Dendritic cell treated with granulocyte-macrophage colony-stimulating factor and Interleukin-4, amounts not matched to agents 40 ng/mL and 50 ng/mL, for 4 days (primary cell): ENCODE measurements around the gene CEP104.

ENCODE experiments used
- H3K27ac Mint-ChIP-seq: one replicate; pipeline ENCODE4 v1.8.0; 2022; ENCODE audit warnings: mild to moderate bottlenecking, mixed read lengths
- H3K27me3 Mint-ChIP-seq: one replicate; pipeline ENCODE4 v1.8.0; 2022; ENCODE audit warnings: mild to moderate bottlenecking, mixed read lengths
- H3K36me3 Mint-ChIP-seq: one replicate; pipeline ENCODE4 v1.8.0; 2022; ENCODE audit warnings: low read depth, mixed read lengths
- H3K4me1 Mint-ChIP-seq: one replicate; pipeline ENCODE4 v1.8.0; 2022; ENCODE audit warnings: low read depth, mixed read lengths
- H3K4me3 Mint-ChIP-seq: one replicate; pipeline ENCODE4 v1.8.0; 2022; ENCODE audit warnings: mild to moderate bottlenecking, moderate library complexity, mixed read lengths
- H3K9me3 Mint-ChIP-seq: one replicate; pipeline ENCODE4 v1.8.0; 2022; ENCODE audit warnings: mixed read lengths
- intact Hi-C: fragments of 100-400 bp; cut with micrococcal nuclease; formaldehyde crosslinking; loops from one replicate; pipeline ENCODE4 v1.15.0; 2022

CEP104 gene

DNA sequence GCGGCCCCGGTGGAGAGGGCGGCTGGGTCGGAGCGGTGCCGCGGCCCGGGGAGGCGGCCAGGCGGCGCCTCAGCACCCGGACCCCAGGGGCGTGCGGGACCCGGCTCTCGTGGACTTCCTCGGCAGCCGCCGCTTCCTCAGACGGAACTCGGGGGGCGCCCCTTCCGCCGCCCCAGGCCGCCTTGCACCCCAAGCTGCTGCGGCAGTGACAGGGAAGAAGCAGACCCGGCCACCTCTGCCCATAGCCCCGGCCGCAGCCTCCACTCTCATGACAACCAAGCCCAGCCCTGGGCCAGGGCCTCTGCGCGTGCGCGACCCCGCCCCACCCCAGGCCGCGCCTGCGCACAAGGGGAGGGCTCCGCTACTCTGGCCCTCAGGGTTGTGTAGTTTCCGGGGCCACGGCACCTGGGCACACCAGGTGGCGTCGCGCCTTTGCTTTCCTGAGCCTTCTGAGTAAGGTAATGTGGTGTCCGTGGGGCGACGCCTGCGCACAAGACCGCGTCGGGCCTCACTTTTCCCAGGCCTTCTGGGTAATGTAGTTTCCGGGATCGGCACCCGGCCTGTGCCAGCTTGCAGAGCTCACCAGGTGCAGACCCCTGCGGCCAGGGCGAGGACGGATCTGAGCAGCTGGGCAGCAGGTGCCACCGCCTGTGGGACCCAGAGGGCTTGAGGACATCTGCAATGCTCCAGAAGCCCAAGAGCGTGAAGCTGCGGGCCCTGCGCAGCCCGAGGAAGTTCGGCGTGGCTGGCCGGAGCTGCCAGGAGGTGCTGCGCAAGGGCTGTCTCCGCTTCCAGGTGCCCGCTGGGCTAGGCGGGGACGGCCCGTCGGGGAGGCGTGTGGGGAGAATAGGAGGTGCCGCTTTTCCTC, at the start of gene CEP104, which contains the start of gene DFFB:
TSS of gene CEP104 (minus strand) at position 289 of the 868 bp plus-strand sequence. CDS start 4,804 bp downstream, outside the sequence.
TSS of gene DFFB (plus strand) at position 554 of the 868 bp plus-strand sequence. CDS start at position 682, 128 bp downstream.
- Mint-ChIP-seq H3K9me3 (no peaks in the 10 kb centered on the region), H3K27ac (peak within 1 kb of the TSS; percentile 88), H3K4me3 (peak within 1 kb of the TSS; percentile 97), H3K36me3 (peaks cover 8% of the 10 kb centered on the region), H3K4me1 (peaks cover 37% of the 10 kb centered on the region), H3K27me3 (no peaks in the 10 kb centered on the region)
- intact Hi-C loops: loop anchor here (1.0 to 2.0 kb wide), 2 partner anchors 34 to 43 kb away; partner anchors contain the start of gene C1orf174

DNA sequence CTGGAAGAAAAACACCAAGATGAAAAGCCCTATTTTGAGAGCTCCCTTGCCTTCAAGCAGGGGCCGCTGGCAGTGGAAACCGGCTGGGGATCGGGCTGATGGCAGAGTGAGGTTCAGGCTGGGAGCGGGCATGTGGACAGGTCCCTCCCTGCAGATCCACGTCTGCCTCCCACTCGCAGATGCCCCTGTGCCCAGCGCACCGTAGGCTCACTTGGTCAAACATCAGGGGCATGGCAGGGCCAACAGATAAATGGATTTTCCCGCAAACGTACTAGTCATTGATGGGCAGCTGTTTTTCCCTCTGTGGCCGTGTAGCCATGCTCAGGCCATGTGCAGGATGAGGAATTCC, 49.6 kb upstream of the CEP104 start:
- Mint-ChIP-seq H3K27me3 (peaks cover 22% of the 10 kb centered on the region), H3K36me3 (no peaks in the 10 kb centered on the region), H3K27ac (no peak overlapping the region), H3K9me3 (no peaks in the 10 kb centered on the region), H3K4me3 (no peak overlapping the region), H3K4me1 (peaks cover 33% of the 10 kb centered on the region)
- intact Hi-C loops: no loop called here

DNA sequence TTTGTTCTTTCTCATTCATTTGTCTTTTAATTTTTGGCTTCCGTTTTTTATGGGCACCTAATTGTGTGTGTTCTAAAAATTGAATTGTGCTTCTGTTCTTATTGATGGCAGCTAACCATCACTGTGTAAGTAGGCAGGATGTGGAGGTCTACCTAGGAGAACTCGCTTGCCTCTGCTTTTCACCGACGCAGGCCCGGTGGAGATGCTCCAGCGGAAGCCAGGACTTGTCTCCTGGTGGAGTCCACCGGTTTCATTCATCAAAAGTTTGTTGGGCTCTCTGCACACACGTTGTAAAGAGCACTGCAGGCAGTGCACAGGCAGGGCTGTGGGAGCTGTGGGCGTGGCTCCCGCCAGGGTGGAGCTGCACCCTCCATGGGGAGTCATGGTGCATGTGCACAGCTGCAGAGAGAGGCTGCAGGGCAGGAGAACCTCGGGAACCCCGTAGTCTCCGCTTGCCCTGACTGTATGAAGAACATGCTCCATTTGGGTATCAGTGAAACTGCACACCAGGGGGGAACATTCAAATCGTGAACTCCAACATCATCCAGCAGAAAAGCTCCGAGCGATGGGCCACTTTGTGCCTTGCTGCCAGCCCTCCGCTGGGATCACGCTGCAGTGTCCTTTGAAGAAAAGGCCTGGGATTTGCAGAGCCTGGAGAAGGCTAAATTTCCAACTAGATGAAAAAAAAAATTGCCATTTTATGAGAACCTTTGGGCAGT, 49.1 kb upstream of the CEP104 start:
- Mint-ChIP-seq H3K36me3 (peaks cover under 1% of the 10 kb centered on the region), H3K27me3 (peaks cover 17% of the 10 kb centered on the region), H3K27ac (no peak overlapping the region), H3K4me3 (no peak overlapping the region), H3K9me3 (no peaks in the 10 kb centered on the region), H3K4me1 (peaks cover 33% of the 10 kb centered on the region)
- intact Hi-C loops: no loop called here

DNA sequence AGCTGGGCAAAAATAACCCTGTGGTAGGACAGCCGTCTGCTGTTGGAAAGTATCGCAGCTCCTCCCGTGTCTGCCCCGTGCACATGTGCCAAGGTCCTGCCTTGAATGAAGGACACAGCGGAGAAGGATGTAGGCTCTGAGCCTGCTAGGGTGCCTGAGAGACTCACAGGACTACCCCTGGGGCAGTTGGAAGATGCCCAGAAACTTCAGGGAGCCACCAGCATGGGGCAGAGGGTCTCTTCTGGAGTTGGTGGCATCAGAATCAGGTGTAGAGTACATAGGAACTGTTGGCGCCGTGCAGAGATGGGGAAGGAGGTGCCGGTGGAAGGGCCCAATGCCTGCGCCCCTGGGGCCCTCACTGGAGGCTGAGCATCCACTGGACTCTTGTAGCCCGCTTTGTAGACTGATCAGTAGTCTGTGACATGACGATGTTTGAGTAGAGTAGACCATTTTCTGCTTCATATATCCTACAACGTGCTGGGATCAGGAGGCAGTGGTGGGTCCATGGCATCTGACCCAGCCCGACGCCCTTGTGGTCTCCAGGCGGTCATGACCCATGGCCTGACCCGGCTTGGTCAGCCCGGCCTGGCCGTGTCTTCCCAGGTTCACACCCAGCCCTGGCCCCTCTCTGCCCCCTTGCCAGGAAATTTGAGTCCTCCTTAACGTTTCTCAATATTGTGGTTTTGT, 48.4 kb upstream of the CEP104 start:
- Mint-ChIP-seq H3K36me3 (peaks cover 6% of the 10 kb centered on the region), H3K27me3 (peaks cover 10% of the 10 kb centered on the region), H3K4me1 (peaks cover 33% of the 10 kb centered on the region), H3K4me3 (no peak overlapping the region), H3K9me3 (no peaks in the 10 kb centered on the region), H3K27ac (no peak overlapping the region)
- intact Hi-C loops: no loop called here

DNA sequence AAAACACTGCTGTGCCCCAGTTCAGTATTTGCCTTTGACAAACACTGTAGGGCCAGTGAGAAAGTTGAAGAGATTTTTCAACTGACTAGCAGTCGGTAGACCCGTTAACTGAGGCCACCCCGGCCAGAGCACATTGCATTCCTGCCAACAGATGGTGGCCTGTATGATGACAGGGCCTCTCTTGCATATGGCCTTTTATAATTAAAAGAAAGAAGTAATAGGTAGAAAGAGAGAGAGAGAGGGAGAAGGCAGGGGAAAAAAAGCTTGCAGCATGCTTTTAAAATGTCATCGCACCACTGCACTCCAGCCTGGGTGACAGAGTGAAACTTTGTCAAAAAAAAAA, 47.8 kb upstream of the CEP104 start:
- intact Hi-C loops: no loop called here

DNA sequence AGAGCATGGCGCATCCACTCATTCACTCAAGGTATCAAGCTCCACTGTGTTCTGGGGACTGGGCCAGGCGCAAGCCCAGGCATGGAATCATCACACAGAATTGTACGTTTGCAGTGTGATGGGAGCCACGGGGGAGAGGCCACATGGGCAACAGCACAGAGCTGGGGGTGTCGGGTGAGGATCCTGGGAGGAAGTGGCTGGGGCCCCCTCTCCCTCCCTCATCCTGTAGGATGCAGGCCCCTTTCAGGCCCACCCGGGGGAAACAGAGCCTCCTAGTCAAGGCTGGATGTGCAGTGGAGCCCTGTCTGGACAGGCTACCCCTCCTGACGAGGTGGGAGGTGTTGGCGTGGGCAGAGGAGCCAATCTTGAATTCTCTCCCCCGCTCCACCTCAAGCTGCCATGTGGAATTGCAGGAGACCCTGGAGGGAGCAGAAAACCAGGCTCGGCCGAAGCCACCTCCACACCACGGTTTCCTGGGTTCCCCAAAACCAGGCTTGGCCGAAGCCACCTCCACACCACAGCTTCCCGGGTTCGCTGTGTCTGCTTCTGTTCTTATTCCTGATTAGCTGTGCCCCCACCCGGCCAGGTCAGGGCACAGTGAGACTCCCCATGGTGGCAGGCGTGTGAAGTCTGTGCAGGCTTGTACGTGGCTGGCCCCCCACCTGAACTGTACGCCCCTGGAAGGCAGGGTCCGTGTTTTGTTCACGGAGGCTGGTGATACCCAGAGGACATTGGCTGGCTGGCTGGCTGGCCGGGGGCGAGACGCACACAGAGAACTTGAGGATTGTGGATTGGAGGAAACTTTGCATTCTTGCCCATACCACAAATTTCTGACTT, 47.2 kb upstream of the CEP104 start:
- Mint-ChIP-seq H3K4me3 (no peak overlapping the region), H3K27ac (peak overlapping the region; percentile 30)

More for the DNA sequence above, 47.8 kb upstream of the CEP104 start:
- Mint-ChIP-seq H3K36me3 (peaks cover 12% of the 10 kb centered on the region), H3K4me3 (no peak overlapping the region), H3K27ac (no peak overlapping the region), H3K4me1 (peaks cover 33% of the 10 kb centered on the region), H3K9me3 (no peaks in the 10 kb centered on the region), H3K27me3 (peaks cover 5% of the 10 kb centered on the region)

DNA sequence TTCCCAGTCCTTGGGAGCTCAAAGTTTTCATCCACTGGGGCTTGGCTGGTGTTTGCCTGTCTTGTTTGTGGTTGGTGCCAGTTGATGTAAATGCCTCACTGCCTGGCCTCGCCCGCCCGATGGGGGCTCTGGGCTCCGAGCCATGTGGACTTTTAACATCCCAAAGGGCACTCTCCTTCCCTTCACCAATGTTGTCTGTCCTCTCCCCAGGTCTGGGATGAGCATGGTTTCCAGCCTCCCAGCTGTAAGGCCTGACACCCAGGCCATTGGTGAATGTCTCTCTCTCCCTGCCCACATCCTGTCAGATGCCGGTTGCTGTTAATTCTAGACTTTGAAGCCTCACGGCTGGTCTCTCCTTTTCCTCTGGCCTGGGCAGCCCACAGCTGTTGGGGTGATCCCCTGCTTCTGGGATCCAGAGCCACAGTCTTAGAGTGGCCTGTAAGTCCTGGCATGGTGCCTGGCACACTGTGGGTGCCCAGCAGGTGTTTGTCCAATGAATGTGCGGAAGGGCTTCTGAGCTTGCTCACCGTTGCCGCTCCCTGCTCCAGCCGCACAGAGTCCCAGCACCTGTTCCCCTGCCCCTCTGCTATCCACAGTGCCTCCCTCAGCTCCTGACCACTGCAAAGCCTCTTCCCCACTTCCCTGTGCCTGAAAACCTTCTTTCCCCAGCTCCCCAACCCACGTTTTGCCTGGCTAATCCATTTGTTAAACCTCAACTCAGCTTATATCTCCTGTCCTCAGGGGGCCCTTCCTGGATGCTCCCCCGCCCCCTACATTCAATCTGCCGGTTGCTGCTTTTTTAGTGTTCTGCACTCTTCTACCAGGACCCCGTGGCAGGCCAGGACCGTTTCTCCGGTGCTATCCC, 46.4 kb upstream of the CEP104 start:
- intact Hi-C loops: no loop called here
- peaks cover 4% of the 10 kb centered on the region for H3K9me3 Mint-ChIP-seq
- H3K4me1 Mint-ChIP-seq: peaks cover 45% of the 10 kb centered on the region
- H3K27ac Mint-ChIP-seq: peak overlapping the region; percentile 30
- H3K27me3 Mint-ChIP-seq: no peaks in the 10 kb centered on the region
- H3K36me3 Mint-ChIP-seq: peaks cover 20% of the 10 kb centered on the region
- no peak overlapping the region for H3K4me3 Mint-ChIP-seq

More for the DNA sequence above, 47.2 kb upstream of the CEP104 start:
- intact Hi-C loops: no loop called here
- H3K36me3 Mint-ChIP-seq: peaks cover 14% of the 10 kb centered on the region
- no peaks in the 10 kb centered on the region for H3K9me3 Mint-ChIP-seq
- H3K4me1 Mint-ChIP-seq: peaks cover 37% of the 10 kb centered on the region
- H3K27me3 Mint-ChIP-seq: peaks cover 2% of the 10 kb centered on the region

DNA sequence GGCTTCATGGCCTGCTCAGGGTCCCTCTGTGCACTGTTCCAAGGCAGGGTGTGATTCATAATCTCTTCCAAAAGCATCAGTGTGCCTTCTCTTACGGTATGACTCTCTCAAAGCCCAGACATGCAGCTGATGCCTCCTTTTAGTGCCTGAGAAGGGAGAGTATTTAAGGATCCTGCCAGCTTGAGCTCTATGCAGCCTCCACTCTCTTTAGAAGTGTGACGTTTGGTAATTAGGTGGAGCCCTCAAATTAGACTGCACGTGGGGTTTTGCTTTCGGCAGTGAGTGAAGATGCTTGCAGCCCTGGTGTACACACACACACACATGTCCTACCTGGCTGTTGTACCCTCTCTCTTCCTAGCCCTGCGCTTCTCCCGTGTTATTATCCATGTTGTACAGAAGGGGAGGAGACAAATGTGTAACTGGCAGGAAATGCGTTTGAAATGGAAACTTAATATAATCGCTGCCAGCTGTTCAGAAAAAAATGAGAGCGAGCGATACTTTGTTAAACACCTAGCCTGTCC, 45.6 kb upstream of the CEP104 start:
- Mint-ChIP-seq H3K27ac (no peak overlapping the region), H3K36me3 (peaks cover 27% of the 10 kb centered on the region), H3K27me3 (no peaks in the 10 kb centered on the region), H3K4me3 (no peak overlapping the region), H3K4me1 (peaks cover 52% of the 10 kb centered on the region), H3K9me3 (peaks cover 12% of the 10 kb centered on the region)
- intact Hi-C loops: no loop called here

DNA sequence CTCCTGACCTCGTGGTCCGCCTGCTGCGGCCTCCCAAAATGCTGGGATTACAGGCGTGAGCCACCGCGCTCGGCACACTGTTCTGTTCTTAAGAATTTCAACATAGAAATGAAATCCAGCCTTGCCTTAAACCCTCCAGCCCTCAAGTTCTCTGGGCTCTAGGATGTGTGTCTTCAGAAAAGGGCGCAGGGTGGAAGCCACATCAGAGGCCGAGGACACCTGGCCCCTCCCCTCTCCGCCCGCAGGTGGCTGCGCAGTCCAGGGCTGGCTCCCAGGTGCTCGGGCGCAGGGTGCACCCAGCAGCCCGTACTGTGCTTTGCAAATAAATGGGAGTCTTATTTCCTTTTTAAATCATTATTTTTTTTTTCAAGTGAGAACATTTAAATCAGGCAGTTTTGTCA, 45.1 kb upstream of the CEP104 start:
- peaks cover 33% of the 10 kb centered on the region for H3K36me3 Mint-ChIP-seq
- H3K4me1 Mint-ChIP-seq: peaks cover 51% of the 10 kb centered on the region
- H3K27ac Mint-ChIP-seq: no peak overlapping the region
- H3K27me3 Mint-ChIP-seq: no peaks in the 10 kb centered on the region
- intact Hi-C loops: no loop called here
- no peak overlapping the region for H3K4me3 Mint-ChIP-seq
- peaks cover 17% of the 10 kb centered on the region for H3K9me3 Mint-ChIP-seq

DNA sequence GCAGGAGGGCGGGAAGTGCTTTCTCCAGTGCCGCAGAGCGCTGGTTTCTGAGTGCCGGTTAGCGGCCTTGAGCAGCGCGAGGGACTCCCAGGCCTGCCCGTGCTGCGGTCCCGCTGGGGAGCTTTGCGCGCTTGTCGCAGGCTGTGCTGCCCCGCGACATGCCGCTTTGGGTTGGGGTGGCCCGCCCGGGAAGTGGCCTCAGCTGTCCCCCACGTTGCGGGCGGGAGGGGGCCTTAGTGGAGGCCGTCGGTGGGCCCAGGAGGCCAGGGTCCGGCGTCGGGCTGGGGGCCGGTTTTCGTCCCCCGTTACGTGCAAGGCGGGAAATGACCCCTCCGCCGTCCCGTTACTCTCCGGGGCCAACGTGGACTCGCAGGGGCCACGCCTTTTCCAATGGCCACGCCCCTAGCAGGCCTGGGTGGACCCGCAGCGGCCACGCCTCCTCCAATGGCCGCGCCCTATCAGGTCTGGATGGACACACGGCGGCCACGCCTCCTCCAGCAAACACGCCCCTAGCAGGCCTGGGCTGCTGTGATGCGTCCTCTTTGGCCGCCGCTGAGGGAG, 44.0 kb upstream of the CEP104 start:
- peaks cover 53% of the 10 kb centered on the region for H3K4me1 Mint-ChIP-seq
- H3K27me3 Mint-ChIP-seq: no peaks in the 10 kb centered on the region
- peak overlapping the region; percentile 88 for H3K4me3 Mint-ChIP-seq
- H3K9me3 Mint-ChIP-seq: peaks cover 19% of the 10 kb centered on the region
- intact Hi-C loops: loop anchor here (1.0 to 2.0 kb wide), 3 partner anchors 10 to 104 kb away; partner anchors contain the start of genes CEP104, DFFB and LRRC47
- peak overlapping the region; percentile 99 for H3K27ac Mint-ChIP-seq
- H3K36me3 Mint-ChIP-seq: peaks cover 40% of the 10 kb centered on the region

DNA sequence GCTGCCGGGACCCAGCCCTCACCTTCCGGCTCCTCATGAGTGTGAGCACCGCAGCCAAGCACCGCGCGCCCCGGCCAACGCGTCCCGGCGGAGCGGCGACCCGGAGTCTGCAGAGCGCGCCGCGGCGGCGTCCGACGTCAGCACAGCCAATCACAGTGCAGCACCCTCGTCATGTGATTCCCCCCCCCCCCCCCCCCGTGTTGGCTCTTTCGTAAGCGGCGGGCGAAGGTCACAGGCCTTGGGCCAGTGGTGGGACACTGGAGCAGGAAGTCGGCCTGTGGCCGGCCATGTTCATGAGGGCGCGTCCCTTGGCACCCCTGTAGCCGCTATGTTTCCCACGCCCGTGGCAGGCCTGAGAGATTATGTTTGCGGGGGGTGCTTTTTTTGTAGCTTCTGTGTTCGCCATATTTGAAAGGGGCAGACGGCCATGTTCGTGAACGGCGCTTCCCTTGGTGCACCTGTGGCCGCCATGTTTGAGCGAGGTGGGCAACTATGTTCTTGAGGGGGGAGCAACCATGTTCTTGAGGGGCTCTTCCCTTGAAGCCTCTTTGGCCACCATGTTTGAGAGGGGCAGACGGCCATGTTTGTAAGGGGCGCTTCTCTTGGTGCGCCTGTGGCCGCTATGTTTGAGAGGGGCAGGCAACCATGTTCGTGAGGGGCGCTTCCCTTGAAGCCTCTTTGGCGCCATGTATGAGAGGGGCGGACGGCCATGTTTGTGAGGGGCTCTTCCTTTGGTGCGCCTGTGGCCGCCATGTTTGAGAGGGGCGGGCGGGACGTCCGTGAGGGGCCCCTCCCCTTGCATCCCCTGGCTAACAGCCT, 43.3 kb upstream of the CEP104 start, which contains the start of gene C1orf174:
TSS of gene C1orf174 (minus strand) at position 123 of the 819 bp plus-strand sequence. CDS start at position 37, 86 bp downstream.
- peak within 1 kb of the TSS; percentile 88 for H3K4me3 Mint-ChIP-seq
- no peaks in the 10 kb centered on the region for H3K27me3 Mint-ChIP-seq
- intact Hi-C loops: loop anchor here (1.0 to 2.0 kb wide), 3 partner anchors 9 to 104 kb away; partner anchors contain the start of genes CEP104, DFFB and LRRC47
- H3K27ac Mint-ChIP-seq: peak within 1 kb of the TSS; percentile 99
- peaks cover 48% of the 10 kb centered on the region for H3K4me1 Mint-ChIP-seq
- peaks cover 19% of the 10 kb centered on the region for H3K9me3 Mint-ChIP-seq
- peaks cover 47% of the 10 kb centered on the region for H3K36me3 Mint-ChIP-seq
